T follicular helper cell (primary cell): ENCODE measurements around the gene BCKDHB.

Experiments used
- DNase-seq: peaks from one replicate; pipeline ENCODE4 v3.0.0-alpha.2; 2020; ENCODE audit warnings: low read depth

The BCKDHB gene

DNA sequence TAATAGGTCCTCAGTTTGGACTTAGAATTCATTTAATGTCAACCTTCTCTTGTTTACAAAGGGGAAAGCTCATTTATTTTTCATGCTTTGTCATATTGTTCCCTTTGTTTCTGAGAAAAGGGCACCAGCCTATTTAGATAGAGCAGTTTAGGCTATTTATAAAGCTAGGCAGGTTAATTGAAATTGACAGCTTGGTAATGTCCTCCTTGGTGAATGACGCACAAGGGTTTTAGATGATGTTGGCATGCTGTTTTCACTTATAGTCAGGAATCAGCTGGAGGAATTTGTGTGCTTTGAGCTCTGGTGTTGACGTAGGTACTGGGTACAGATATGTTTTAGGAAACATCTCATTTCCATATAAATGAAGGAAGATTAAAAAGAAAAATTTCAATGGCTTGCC lies 45.2 kb downstream of the BCKDHB start:
- no peak for DNase-seq

DNA sequence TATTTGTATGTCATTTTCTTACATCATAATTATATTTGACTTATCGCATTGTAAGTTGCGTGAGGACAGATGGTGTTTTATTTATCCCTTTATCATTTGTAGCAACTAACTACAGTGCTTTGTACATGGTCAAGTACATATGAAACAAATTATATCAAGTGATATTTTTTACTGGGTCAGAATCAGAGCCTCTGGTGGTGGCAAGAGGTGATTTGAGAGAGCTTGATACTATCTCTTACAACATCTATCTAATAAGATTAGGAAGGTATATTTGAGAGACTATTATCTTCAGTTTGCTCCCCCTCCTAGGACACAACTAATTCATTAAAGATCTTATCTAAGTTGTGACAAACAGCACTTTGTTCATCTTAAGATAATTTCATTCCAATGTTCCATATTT lies 47.7 kb downstream of the BCKDHB start:
- no peak for DNase-seq

DNA sequence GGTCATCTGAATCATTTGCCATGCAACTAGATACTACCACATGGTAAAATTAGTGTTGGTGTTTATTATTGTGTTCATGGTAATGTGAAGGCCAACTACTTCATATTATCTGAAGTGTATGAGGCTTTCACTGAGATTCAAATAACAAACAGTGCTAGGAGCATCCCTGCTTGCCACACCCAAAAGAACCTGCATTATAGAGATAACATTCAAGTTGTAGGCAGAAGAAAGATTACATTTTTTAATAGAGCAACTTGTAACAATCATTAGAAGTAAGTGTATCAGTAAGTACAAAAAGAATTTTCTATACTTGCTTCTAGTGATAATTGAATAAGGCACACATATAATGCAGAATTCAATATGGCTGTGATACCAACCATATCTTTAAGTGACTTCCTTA lies 49.8 kb downstream of the BCKDHB start:
- no peak for DNase-seq

DNA sequence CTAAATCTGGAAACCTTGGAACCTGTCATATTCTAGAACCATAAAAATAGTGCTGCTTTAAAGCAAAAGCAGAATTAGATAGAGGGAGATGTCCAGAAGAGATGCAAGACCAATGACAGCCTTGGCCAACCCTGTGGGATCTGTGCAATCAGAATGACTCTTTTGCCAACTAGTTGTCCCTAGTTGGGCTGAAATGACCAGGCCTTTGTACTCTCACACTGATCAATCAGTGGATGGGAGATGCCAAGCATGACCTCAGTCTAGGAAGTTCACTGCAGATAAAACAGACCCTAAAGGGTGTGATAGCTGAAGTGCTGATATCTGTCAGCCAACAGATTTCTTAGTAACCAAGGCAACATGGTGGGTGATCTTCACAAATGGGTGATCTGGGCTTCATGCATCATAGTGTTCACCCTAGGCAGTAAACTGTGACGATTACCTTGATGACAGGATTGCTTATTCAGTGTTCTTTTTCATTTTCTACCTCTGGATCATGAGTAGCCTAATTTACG lies 52.1 kb downstream of the BCKDHB start:
- no peak for DNase-seq

DNA sequence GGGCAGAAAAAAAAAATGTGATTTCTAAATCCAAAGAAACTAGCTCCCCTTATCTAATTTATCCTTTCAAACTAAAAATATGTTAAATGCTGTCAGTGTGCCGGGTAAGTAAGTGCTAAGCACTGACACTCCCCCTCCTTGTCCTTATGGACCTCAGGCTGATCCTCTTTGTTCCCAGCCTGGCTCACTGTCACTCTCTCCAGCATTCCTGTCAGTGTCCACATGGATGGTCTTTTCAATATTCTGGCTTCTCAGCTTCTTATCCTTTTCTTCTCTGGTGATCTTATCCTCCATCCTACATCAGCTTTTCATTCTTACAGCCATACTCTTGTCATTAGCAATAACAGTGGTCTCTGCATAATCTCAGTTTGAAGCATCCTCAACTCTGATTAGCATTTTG lies 55.0 kb downstream of the BCKDHB start:
- DNase-seq = no peak

DNA sequence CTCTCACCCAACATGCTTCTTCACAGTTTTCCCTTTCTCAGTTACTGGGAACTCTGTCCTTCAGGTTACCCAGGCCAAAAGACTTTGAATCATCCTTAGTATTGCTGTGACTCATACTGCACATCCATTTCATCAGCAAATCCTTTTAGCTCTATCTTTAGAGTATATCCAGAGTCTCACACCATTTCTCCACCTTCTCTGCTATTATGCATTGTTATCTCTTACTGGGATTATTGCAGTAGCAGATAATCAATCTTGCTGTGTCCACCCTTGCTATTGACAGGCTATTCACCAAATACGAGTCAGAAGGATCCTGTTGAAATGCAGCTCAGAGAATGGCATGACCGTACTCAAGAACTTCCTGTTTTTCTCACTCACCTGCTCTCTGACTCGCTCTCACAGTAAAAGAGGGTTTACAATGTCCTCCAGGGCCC lies 57.3 kb downstream of the BCKDHB start:
- DNase-seq = no peak

DNA sequence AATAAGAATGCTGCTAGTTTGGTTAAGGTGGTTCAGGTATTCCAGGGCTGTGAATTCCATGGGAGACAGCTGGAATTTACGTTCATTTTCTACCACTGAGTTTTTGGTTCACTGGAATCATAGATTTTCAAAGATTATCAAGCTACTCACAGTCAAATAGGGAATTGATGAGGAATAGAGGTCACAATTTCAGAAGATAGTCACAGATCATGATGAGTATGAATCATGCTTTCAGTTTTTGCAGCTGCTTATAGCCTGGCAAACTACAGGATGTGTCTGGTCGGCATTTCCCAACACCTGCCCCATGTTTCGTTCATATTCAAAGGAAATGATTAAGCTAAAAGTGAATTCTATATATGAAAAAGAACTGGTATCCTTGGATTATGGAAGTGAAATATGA lies 58.7 kb downstream of the BCKDHB start:
- DNase-seq = no peak

DNA sequence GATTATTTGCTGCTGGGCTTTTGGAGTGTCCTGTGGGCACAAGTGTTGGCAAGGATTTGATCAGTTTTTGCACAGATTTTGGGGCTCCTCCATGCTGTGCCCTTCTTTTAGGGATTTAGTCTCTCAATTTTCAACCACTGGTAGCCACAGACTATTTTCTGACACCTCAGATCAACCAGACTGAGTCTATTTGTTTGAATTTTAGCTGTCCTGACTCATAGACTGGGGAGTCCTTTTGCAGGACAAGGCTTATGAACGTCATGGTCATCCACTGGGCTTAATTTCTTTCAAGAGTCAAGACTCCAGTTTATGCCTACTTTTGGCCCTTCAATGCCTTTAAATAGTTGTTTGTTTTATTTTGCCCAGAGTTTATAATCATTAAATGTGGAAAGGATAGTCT lies 59.3 kb downstream of the BCKDHB start:
- no peak for DNase-seq

DNA sequence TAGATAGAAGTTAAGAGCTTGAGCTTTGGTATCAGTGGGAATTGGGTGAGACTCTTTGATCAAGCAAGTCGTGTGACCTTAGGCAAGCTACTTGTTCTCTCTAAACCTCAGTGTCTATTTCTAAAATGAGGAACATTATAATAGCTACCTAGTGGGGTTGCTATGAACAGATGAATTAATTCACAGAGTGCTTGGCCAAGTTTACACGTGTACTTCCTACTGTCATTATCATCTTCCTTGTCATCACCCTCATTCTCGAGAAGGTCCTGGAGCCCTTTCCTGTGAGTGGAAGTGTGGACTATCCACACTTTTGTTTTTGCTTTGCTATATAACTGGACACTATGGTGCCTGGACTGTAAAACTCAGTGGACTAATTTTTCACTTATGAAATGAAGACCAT lies 64.0 kb downstream of the BCKDHB start:
- DNase-seq = no peak

DNA sequence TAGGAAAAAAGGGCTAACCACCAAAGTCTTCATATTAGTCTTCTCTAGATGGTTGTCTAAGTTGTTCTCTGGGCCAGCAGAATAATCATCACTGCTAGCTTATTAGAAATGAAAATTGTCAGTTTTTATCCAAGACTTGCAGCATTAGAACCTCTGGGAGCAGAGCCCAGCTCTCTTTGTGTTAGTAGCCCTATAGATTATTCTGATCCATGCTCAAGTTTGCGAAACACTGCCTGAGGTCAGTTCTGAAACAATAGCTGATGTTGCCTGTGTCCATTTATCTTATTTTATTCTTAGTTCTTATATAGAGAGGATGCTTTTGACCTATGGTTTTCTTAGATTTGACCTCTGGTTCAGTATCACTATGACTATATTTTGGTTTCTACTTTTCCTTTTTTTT lies 66.9 kb downstream of the BCKDHB start:
- DNase-seq = no peak

DNA sequence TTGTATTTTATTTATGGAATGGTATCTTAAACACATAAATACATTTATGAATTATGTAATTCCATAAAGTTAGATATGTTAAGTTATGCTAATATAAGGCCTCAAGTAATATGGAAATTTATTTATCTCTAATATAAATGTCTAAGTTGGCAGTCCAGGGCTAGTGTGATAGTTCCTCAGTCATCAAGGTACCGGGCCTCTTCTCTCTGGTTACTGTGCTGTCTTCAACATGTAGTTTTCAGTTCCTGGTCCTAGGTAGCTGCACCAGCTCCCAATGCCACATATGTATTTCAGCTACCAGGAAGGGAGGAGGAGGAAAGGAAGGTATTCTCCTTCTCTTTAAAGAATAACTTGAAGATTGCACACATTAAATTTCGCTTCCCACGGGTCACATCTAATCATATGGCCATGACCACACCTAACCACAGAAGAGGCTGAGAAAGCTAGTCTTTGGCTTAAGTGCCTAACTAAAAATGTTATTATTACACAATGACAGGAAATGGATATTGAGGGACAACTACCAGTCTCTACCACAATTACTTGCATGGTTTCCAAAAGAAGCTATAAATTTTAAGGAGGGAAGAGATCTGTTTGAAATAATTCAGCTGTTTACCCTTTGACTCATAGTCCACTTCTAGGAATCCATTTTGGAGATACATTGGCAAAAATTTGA lies 68.6 kb downstream of the BCKDHB start:
- no peak for DNase-seq

DNA sequence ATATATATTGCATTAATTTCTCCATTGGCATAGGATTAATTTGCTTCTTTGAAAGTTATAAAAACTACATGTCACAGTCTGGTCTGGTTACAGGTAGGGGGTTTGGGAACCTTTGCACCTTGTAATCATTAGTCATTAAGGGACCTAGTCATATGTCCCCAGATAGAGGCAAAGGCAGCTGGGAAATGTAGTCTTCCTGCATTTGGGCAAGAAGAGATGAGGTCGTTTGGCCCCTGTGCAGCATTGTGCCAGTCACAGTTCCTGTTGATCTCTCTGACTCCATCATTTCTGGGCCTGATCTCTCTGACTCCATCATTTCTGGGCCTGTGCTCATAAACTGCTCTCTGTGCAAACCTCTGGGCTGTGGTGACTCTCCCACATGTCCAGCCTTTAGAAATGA lies 73.2 kb downstream of the BCKDHB start:
- no peak for DNase-seq

DNA sequence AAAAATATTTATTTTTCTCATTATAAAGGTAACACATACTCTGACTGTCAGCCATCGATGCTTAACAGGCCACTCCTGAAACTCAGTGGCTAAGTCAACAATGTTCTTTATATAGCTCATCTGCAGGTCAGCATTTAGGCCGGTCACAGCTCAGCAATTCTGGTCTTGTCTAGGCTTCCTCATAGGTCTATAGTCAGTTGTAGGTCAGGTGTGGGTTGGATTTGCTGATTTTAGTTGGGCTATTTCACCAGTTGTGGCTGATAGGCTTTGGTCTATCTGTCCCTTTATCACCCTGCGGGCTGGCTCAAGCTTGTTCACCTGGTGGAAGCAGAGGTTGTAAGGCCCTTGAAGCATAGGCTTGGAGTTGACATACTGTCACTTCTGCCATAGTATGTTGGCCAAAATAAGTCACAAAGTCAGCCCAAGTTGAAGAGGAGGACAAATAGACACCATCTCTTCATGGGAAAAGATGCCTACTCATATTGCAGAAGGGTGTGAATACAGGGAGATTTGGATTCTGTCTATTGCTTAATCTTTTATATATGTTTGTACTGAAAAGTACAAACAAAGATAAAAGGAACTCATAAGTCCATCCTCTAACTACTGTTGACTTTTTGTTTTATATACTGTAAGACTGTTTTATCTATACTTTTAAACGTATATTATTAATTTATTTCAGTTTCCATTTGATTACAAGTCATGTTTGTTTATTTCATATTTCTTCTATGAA lies 75.0 kb downstream of the BCKDHB start:
- no peak for DNase-seq

DNA sequence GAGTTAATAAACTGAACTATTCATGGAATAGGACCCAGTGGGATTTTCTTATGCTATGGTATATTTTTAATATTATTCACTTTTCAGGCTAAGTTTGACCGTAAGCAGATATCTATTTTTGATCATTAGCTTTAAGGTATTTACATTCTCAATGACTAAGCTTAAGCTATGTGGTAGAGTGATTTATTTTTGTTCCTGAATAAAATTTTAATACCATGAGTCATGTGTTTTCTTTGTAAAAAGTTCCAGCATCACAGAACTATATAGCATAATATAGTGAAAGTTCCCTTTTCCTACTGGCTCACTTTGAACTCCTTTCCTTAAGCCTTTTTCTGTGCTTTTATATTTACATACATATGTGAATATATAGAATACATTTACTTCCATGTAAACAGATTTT lies 75.8 kb downstream of the BCKDHB start:
- no peak for DNase-seq

DNA sequence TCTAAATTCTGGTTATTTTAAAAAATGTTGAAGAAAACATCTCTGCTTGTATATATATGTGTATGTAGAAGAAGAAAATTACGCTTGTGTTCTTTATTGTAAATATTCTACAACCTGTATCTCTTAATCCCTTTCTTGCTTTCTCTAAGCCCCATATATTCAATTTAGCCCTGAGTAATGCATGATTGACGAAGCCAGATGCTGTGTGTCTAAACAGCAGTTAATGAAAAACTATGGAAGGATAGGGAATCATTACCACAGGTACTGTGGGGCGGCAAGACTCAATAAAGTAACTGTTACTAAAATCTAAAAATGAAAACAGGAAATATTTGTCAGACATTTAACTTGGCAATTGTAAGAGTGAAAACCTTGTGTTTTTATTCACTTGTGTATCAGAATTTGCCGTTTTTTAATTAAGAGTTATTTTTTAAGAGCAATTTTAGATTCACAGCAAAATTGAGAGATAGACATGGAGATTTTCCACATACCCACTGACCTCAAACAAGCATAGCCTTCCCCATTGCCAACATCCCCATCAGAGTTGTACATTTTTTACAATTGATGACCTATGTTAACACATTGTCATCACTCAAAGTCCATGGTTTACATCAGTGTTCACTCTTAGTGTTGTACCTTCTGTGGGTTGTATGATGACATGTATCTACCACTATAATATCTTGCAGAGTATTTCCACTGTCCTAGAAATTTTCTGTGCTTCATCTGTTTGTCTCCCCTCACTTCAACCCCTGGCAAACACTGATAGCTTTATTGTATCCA lies 76.7 kb downstream of the BCKDHB start:
- DNase-seq = no peak

DNA sequence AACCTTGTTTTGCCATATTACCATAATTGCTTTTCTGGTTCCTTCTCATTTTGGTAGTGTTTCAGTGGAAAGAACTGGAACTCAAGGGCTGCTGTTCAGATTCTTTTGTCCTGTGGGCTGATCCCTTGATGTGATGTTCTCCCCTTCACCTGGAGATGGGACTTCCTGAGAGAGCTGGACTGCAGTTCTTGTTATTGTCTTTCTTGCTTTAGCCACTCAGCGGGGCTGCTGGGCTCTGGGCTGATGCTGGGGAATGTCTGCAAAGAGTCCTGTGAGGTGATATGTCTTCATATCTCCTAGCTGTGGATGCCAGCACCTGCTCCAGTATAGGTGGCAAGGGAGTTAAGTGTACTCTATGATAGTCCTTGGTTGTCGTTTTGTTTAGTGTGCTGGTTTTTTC lies 79.0 kb downstream of the BCKDHB start:
- DNase-seq = no peak

DNA sequence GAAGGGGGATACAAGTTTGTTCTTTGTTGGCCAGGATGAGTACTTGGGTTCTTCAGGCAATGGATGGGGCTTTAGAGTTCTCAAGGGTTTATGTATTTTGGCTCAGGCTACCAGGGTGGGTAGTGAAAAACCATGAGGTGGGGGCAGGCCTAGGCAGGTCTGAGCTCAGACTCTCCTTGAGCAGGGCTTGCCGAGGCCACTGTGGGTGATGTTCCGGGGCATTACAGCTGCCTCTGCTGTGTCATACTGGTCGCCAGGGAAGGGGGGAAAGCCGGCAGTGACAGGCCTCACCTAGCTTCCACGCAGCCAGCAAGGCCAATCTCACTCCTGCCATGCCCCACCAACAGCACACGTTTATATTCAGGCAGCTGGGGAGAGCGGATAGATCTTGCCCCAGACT lies 79.6 kb downstream of the BCKDHB start:
- no peak for DNase-seq

DNA sequence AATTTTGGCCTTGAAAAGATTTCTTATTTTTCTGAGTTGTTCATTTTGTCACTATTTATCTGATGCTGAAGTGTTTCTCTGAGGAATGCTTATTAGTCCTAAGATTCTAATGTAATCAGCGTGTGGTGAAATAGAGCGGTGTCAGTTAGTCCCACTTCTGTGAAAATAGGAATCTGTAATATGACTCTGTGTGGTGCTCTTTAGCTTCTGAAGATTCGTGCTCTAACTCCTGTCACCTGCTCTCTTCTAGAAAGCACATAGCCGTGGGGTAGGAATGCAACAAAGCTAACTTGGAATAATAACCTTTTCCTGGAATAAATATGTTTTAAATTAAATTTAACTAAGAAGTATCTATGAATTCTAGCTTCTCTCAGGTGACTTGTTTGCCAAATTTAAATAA lies 90.4 kb downstream of the BCKDHB start:
- no peak for DNase-seq

DNA sequence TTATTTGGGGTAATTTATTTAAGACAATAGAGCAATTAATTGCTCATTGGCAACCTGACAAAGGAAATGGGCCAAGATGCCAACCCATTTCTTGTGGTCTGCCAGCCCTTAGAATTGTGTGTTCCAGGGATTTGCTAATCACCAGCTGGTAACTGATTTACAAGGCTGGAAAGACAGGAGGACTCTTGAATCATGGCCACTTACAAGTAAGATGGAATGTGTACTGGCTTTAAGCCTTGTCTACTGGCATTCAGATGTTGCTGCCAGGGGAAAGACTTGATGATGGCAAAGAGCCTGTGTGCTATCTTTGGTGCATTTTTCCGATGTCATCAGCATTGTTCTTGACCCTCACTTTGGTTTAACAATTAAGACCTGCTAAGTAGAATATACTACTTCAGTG lies 91.0 kb downstream of the BCKDHB start:
- no peak for DNase-seq

DNA sequence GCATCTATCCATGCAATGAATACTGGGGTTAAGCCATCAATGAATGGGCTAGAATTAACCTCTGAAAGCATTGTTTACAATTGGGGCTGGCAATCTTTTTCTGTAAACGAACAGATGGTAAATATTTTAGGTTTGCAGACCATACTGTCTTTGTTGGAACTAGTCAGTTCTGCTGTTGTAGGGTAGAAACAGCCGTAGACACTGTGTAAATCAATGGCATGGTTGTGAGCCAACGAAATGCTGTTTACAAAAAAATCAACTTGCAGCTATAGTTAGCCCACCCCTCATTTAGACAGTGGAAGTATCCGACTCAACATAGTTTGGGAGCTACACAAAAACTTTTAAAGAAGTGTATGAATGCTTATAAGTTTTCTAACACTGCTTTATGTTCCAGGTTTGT lies 91.5 kb downstream of the BCKDHB start:
- DNase-seq = no peak

DNA sequence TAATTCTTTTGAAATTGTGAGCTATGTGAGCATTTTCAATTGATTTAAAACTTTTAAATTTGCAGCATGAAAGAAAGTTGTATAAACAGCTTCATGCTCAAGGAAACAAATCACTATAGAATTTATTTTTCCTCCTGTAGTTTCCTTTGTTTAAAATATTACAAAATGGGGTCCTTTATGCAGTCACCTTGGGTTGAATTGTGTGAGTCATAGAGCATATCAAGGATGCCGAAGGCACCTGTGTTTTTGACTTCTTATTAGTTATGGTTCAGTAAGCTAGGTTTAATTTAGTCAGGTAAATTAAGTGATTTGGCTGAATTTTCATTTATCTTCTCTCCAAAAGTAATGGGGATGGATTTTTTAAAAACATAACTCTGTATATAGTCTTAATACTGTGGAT lies 96.8 kb downstream of the BCKDHB start:
- DNase-seq = no peak

DNA sequence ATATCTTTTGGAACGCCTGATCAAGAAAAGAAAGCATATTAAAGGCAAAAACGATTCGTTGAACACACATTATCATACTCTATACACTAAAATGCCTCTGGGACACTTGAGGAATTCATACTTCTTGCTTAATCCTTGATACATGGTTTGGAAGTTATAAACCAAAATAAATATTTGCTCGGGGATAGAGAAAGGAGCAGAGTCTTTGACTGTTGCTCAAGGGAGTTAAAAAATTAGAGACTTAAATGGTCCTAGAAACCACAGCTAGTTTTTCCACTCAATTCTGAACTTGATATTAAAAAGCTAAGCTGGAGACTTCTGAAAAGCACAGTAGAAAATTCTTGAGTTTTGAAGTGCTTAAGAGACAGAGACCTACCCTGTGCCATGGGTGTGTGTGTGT lies 98.9 kb downstream of the BCKDHB start:
- no peak for DNase-seq

DNA sequence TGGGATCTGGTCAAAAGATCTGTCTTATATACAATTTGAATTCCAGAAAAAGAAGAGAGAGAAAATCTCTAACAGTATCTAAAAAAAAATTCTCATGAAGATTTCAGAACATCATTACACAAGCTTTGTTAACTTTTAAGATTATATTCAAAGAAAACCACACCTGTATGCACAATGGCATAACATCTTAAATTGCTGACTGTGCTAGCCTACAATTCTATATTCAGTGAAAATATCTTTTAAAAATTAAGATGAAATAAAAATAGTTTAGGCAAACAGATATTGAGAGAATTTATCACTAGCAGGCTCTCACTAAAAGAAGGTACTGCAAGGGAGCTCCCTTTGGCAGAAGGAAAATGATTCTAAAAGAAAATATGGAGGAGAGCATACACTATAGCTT lies 100.3 kb downstream of the BCKDHB start:
- no peak for DNase-seq
